Measurements from ENCODE around the gene PLN.

The PLN gene

GRCh38 chr6:118569498-118569897 lies 21.4 kb downstream of the PLN start:
- H3K27me3 ChIP-seq (ENCODE audit: insufficient read depth, low read length): no peaks in the 10 kb centered on the region
- H2AFZ ChIP-seq (ENCODE audit: low read length): no peak overlapping the region
- peaks cover 4% of the 10 kb centered on the region; the same call in 1 of the 2 replicates for H3F3A ChIP-seq (ENCODE audit: insufficient read depth, low read length)
- H3K4me2 ChIP-seq (ENCODE audit: low read length): no peak overlapping the region
- TF ChIP-seq CTCF (IDR thresholded peaks at IDR 0.05; ENCODE audit: low read length): no peak
- TF ChIP-seq EZH2 (IDR thresholded peaks at IDR 0.05; ENCODE audit: borderline replicate concordance, low read length): no peak
- no peak overlapping the region for H3K9ac ChIP-seq (ENCODE audit: low read length)
- H3K9me3 ChIP-seq (ENCODE audit: low read length): peaks cover 7% of the 10 kb centered on the region
- H3K79me2 ChIP-seq (ENCODE audit: insufficient read depth, low read length): no peaks in the 10 kb centered on the region
- no peaks in the 10 kb centered on the region for H4K20me1 ChIP-seq (ENCODE audit: insufficient read depth, low read length)
- peaks cover 7% of the 10 kb centered on the region for H3K4me1 ChIP-seq (ENCODE audit: insufficient read depth, low read length, severe bottlenecking)
- H3K9me2 ChIP-seq (ENCODE audit: low read depth, low read length): no peaks in the 10 kb centered on the region
- H3K4me3 ChIP-seq (ENCODE audit: low read depth, low read length, poor library complexity, severe bottlenecking): no peak overlapping the region
- peaks cover under 1% of the 10 kb centered on the region; the same call in 1 of the 2 replicates for H3K36me3 ChIP-seq (ENCODE audit: insufficient read depth, low read length)
- no peak overlapping the region for H3K27ac ChIP-seq (ENCODE audit: low read depth, low read length, poor library complexity, severe bottlenecking)

- Histone ChIP-seq H3K9me2 (ENCODE audit: low read depth, low read length) (no peaks in the 10 kb centered on the region), H3K27ac (ENCODE audit: low read depth, low read length, poor library complexity, severe bottlenecking) (no peak overlapping the region), H3K9me3 (ENCODE audit: low read length) (peaks cover 18% of the 10 kb centered on the region), H3K27me3 (ENCODE audit: insufficient read depth, low read length) (no peaks in the 10 kb centered on the region), H3K4me2 (ENCODE audit: low read length) (no peak overlapping the region), H3K36me3 (ENCODE audit: insufficient read depth, low read length) (peaks cover 6% of the 10 kb centered on the region; the same call in 1 of the 2 replicates), H3K9ac (ENCODE audit: low read length) (no peak overlapping the region), H3K79me2 (ENCODE audit: insufficient read depth, low read length) (no peaks in the 10 kb centered on the region), H2AFZ (ENCODE audit: low read length) (no peak overlapping the region), H3K4me1 (ENCODE audit: insufficient read depth, low read length, severe bottlenecking) (no peaks in the 10 kb centered on the region), H3K4me3 (ENCODE audit: low read depth, low read length, poor library complexity, severe bottlenecking) (no peak overlapping the region), H3F3A (ENCODE audit: insufficient read depth, low read length) (peaks cover 4% of the 10 kb centered on the region; the same call in 1 of the 2 replicates), H4K20me1 (ENCODE audit: insufficient read depth, low read length) (no peaks in the 10 kb centered on the region)
- no peak for TF ChIP-seq CTCF (IDR thresholded peaks at IDR 0.05; ENCODE audit: low read length)
Observed at GRCh38 chr6:118571121-118571520, 23.0 kb downstream of the PLN start.

GRCh38 chr6:118574051-118574865 lies 26.2 kb downstream of the PLN start:
- Histone ChIP-seq H3K4me3 (ENCODE audit: low read depth, low read length, poor library complexity, severe bottlenecking) (no peak overlapping the region), H2AFZ (ENCODE audit: low read length) (no peak overlapping the region), H3K27ac (ENCODE audit: low read depth, low read length, poor library complexity, severe bottlenecking) (no peak overlapping the region), H3K36me3 (ENCODE audit: insufficient read depth, low read length) (peaks cover 6% of the 10 kb centered on the region; the same call in 1 of the 2 replicates), H3K4me1 (ENCODE audit: insufficient read depth, low read length, severe bottlenecking) (no peaks in the 10 kb centered on the region), H3K9me3 (ENCODE audit: low read length) (peaks cover 24% of the 10 kb centered on the region), H3F3A (ENCODE audit: insufficient read depth, low read length) (peaks cover 4% of the 10 kb centered on the region; the same call in 1 of the 2 replicates), H3K9ac (ENCODE audit: low read length) (no peak overlapping the region), H3K4me2 (ENCODE audit: low read length) (no peak overlapping the region), H3K79me2 (ENCODE audit: insufficient read depth, low read length) (no peaks in the 10 kb centered on the region), H3K9me2 (ENCODE audit: low read depth, low read length) (no peaks in the 10 kb centered on the region), H3K27me3 (ENCODE audit: insufficient read depth, low read length) (no peaks in the 10 kb centered on the region), H4K20me1 (ENCODE audit: insufficient read depth, low read length) (no peaks in the 10 kb centered on the region)
- no peak for TF ChIP-seq EZH2 (IDR thresholded peaks at IDR 0.05; ENCODE audit: borderline replicate concordance, low read length)
- no peak for TF ChIP-seq CTCF (IDR thresholded peaks at IDR 0.05; ENCODE audit: low read length)

All from OCI-LY1 (cell line).